GM12873 (cell line): Measurements from ENCODE around the gene SELENOS.

Experiments
- TF ChIP-seq, protein P1 (sequence below): IDR thresholded peaks from 2 replicates; pipeline ENCODE4 v1.5.1; 2012; ENCODE audit warnings: low read depth, mild to moderate bottlenecking, moderate library complexity, low read length, control low read depth; ENCODE audit not compliant: insufficient read depth; ENCODE audit errors: missing control alignments

SELENOS gene

DNA sequence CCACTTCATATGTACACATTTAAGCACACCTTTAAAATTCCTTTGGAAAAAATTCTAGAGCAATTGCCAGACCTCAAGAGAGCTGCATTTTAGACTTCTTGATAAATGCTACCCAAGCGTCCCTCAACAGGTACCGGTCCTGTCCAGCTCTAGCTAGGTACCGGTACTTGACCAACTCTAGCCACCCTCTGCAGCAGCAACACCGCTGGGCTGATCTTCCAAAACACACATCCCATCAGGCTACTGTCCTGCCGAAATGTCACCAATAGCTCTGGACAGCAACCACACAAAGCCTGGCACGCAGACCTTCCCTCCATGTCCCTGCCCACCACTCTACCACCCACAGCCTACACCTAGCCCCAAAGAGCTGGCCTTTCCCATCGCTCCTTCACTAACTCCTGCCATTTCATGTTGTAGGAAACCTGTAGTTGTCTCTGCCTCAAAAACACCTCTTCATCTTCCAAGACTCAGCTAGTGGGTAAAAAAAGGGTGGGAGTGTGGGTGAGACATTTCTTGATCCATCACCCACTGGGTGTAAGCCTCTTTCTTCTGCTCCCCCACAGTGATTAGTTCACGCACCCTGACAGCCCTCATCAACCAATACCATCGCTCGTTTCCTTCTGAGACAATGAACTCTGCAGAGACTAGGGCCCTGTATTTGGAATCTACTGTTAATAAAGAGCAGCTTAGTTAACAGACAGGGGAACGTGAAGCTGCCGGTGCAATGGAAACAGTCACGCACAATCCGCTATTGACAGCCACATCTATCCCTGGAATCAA lies 32.2 kb downstream of the SELENOS start:
- TF ChIP-seq, protein P1, sequence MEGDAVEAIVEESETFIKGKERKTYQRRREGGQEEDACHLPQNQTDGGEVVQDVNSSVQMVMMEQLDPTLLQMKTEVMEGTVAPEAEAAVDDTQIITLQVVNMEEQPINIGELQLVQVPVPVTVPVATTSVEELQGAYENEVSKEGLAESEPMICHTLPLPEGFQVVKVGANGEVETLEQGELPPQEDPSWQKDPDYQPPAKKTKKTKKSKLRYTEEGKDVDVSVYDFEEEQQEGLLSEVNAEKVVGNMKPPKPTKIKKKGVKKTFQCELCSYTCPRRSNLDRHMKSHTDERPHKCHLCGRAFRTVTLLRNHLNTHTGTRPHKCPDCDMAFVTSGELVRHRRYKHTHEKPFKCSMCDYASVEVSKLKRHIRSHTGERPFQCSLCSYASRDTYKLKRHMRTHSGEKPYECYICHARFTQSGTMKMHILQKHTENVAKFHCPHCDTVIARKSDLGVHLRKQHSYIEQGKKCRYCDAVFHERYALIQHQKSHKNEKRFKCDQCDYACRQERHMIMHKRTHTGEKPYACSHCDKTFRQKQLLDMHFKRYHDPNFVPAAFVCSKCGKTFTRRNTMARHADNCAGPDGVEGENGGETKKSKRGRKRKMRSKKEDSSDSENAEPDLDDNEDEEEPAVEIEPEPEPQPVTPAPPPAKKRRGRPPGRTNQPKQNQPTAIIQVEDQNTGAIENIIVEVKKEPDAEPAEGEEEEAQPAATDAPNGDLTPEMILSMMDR: no peak

DNA sequence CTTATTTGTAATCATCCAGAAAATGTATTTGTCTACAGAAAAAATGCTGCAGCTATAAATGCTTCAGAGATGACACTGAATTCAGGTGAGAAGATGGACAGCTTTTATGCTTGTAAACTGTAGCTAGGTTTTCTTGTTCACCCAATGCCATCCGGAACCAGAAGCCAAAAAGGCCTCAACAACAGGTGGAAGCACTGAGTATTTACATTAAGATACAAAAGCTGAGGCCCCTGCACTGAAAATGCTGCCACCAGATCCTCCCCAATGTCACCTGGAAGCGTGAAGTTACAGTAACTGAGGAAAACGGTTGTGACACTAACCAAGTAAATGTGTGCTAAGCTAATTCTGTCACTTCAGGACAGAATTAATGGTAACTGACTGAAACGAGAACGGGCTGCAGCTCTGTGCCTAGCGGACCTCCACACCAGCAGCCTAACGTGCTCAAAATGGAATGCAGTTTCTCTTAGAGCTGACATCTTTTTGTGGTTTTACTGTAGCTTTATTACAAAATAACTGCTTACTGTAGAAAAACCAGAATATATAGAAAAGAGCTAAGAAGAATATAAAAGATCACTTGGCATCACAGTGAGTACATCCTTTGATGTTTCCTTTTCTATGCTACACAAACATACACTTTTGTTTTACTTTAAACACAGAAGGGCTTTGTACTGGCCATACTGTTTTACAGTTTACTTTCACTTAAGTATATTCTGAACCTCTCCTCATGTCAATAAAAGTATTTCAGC lies 33.1 kb downstream of the SELENOS start:
- TF ChIP-seq, protein P1: no peak

DNA sequence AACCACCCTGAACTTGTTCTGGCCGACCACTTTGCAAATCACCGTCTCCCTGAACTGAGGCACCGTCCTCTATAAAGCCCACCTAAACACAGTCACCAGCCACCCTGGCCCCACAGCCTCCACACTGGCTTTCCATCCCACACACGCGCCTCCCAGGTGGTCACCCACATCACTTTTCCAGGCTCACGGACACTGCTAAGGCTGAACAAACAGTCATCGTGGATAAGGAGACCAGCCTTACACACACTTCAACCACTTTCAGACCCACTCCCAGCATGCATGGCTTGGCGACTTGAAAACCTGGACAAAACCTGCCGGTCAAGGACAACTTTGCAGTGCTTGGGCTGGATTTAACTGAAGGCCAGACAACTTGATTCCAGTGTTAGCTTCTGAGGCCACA lies 33.9 kb downstream of the SELENOS start:
- TF ChIP-seq, protein P1: no peak

DNA sequence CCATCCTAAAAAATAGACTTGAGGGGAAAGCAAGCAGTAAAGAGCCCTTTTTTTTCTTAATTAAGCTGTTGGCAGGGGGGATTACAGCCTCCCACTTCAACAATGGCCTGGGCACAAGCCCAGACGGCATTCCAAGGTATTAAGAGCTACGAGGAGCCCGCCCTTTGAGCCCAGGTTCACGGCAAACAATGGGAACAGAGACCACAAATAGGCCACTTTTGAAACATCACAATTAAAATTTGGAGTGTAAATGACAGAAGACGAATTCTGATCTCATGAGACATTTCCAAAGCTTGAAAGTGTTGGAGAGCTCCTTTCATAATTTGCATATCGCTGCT lies 34.3 kb downstream of the SELENOS start:
- TF ChIP-seq, protein P1: no peak

DNA sequence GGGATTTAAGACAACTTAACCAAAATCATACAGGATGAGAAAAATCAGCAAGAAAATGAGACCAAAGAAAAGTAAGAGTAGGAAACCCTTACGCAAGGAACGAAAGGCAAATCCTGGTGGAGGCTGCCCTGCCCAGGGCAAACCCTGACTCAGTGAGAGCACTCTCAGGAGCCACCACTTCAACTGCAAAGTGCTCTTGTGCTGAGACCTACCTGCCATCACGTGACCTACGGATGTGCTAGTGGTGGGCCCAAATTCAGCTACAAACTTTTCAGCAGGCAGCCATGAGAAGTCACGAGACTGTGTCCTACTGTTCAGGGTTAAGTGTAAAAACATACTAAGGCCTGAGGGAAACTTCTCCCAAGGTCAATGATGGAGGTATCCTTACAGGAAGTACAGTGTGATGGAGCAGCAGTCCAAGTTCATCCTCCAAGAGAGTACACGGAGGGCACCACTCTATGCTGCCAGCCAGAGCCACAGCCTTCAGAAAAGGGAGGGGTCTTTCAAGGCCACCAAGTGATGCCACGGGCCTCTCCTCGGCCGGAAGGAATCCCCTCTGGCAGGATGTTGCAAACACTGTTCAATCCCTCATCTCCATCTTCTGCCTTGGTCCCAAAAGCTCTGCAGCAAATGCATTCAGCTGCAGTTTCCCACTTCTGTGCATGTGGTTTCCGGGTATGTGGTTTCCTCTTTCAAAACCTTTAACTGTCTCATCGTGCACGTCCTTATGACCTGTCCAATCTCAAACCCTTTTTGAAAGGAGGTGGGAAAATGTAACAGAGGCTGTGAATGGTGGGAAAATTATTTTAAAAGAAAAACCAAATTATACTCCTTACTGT lies 34.9 kb downstream of the SELENOS start:
- TF ChIP-seq, protein P1: no peak

DNA sequence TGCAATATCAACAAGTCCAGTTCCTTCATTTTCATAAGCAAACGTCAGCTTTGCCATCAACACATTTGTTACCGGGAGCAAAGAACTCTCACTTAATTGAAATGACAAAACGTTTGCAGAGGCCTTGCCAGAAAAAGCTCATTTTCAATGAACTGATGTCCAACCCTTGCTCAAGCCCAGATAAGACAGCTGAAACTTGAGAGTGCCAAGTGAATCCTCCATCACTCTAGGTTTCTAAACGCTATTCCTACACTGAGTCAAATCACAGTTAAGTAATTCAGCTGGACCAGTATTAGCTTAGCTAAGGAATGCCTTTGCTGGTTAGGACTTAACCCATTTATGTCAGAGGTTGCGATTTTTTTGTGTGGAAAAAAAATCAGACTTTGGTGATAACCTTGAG lies 36.9 kb downstream of the SELENOS start:
- TF ChIP-seq, protein P1: no peak

DNA sequence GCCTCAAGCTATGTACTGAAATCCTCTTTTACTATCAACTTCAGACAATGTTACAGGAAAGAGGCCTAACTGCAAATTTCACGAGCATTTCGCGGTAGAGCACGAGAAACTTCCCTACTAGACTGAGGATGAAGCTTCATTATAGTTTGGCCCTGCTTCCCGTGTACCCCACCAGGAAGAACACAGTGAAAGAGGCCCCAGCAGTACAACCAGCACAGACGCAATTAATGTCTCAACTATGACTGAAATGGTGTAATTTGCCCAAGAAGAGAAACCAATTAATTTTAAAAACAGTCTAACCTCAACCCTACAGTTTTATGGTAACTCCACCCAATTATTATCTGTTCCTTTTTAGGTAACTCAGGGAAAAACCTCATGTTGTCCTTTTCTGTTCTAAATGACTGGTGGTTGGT lies 37.6 kb downstream of the SELENOS start:
- TF ChIP-seq, protein P1: no peak
